ENCODE measurements around the gene ARFGAP3.

ARFGAP3 gene

DNA sequence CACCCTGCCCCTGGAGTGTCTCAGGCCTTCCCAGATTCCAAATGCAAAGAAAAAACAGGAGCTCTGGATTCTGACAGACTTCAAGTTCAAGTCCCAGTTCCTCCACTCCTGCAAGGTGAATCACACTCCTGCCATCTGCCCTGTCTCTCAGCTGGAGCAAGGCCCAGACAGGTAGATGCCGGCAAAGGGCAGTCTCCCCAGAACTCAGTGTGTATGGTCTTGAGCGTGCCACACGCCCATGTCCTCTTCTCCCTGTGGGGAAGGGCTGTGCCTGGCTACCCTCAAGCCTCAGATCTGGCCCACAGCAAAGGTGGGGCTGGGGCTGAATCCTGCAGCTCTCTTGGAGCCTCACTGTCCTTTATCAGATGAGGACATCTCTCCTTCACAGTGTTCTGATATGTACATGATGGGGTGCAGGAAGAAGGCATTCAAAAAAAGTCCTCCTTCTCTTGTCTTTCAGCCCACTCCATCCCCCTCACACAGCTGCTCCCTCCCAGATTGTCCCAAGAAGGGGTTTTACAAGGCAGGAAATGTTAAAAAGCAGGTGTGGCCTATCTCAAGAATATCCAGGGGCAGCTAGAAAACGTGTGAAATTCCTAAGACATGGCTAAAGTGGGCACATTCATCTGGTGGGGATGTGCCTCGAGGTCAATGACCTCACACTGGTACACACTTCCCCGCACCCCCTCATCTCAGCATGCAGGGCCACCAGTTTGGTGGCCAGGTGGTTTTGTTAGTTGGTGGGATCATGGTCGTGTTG, 27.7 kb upstream of the ARFGAP3 start:
- DNase-seq, result no peak

DNA sequence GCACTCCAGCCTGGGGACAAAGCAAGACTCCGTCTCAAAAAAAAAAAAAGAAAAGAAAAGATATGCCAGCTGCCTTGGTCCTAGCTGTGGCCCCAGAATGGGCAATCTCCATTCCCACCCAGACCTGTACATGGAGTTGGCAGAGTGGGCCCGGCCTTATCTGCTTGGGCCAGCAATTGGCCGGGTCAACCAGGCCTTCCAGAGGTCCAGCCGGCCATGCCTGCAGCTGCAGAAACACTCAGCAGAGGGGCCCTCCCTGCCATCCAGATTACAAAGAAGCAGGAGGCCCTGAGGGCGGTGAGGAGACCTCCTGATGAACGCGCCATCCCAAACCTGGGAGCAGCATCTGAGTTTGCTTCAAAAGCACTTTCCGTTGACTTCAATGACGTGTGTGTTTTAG, 26.9 kb upstream of the ARFGAP3 start:
- no peak for DNase-seq

DNA sequence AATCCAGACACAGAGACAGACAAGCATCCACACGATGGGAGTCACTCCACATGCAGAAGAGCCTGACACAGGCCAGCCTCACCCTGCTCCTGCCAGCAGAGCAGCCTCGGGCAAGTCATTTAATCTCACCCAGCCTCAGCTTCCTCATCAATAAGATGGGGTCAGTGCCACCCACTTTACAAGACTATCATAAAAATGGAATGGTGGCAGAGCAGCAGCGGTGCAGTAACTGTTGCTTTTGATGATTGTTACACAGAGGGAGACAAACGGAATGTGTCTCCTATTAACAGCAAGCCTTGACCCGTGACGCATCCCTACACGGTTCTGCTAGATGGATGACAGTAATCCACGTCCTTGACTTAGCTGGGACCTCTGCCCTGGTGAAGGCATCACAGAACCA, 26.0 kb upstream of the ARFGAP3 start:
- no peak for DNase-seq

DNA sequence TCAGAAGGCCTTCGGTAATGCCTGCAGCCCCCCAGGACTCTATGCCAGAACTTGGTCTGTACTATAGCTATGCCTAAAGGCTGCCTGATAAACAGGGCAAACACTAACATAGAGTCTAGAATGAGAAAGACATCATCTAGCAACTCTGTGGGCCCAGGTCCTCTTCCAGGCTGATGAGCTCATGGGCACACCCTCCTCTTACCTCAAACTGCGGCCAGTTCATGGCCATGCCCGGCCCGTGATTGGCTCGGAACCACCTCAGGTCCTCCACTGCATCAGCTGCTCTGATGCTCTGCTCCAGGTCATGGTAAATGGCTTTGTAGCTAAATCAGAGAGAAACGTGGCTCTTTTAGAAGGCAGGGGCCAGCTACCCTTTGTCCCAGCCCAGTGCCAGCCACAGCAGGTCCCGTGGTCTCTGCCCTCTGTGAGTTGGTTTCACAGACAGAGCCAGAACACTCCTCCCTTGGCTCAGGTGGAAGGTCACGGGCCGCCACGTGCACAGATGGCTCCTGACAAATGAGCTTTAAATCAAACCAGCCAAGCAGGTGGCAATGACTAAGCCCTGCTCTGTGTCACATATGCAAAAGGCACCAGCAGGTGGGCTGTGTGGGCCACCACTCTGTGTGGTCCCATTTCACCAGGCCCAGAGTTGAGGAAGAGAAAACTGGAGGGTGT, 25.0 kb upstream of the ARFGAP3 start:
- DNase-seq, result no peak

DNA sequence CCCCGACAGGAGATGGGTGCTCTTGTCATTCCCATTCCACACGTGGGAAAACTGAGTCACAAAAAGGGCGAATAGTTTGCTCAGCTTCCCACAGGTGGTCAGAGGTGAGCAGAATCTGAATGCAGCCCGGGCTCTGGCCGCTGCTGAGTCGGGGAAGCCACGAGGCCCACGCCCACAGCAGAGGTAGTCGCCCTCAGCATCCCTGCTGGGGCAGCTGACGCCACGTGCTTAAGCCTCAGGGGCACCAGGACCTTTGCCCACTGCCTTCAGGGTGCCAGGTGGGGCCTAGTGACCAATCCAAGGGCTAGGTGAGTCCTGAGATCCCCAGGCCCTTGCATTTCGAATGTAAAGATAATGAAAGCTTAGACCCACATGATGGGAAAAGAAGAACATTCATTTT, 24.2 kb upstream of the ARFGAP3 start:
- DNase-seq, result no peak

DNA sequence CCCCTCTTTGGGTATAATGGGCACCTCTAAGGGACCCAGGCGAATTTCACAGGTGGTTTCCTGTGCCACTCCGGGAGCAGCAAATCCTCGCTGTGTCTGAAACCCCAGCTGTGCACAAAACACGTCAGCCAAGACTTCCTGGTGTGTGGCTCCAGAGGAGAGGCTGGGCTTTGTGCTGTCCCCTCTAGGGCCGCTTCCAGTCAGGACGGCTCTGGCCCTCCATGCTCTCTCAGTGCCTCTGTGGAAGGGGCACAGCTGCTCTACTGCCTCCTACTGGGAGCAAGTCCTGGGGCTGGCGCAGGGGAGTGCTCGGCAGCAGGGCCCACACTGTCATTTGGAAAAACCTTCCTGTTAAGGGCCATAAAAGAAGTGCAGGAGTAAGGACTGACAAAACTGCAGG, 23.7 kb upstream of the ARFGAP3 start:
- DNase-seq, result no peak

DNA sequence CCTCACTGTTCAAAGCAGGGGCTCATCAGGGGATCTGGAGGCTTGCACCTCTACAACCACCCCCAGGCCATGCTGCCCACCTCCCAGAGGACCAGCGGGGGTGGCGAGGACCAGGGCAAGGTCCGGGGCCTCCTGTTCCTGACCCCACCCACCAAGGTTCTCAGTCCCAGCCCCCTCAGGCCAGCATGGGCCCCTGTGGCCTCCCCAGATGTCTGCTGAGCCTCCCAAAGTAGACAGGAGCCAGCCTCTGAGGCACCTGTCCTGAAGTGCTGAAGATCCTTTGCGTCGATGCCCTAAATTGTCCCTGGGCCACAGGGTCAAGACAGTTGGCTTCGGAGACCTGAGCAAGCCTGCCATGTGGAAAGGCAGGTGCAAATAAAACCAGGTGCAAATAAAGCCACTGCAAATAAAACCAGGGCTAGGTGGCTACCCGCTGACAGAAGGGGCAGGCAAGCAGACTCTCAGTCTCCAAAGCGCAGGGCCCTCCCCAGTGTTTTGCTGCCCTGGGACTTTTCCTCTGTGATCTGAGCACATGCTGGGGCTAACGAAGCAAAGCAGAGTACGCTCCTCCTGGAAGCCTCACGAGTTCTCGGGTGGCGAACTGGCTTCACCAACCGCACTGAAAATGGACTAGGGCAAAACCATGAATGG, 22.4 kb upstream of the ARFGAP3 start:
- DNase-seq, result no peak

DNA sequence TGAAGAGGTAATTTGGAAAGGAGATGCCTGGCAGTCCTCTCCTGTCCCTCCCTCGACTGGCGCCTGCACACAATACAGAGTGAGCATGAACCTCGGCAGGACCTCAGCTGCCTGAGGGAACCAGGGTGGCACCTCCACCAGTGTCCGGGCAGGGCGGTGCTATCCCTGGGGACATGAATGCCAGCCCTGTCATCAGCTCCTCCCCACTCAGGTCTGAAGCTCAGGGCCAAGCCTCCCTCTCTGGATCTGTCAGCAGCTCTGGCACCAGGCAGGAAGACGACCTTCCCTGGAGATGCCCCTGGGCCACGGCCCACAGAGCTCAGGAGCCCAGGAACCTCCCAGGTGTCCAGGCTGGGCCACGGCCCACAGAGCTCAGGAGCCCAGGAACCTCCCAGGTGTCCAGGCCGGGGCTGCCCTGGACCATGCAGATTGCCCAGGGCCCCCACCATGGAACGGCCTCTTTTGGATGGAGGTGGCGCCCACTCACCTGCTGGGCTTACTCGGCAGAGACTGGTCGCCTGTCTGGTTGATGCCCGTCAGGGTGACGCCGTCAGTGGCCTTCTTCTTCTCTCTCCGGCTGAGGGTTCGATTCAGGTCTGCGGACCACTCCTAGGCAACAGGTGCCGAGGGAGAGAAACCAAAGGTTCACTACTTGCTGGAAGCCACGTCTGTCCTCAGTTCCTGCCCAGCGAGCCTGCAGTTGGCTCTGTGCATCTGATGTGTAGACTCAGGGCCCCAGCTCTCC, 21.7 kb upstream of the ARFGAP3 start:
- no peak for DNase-seq

DNA sequence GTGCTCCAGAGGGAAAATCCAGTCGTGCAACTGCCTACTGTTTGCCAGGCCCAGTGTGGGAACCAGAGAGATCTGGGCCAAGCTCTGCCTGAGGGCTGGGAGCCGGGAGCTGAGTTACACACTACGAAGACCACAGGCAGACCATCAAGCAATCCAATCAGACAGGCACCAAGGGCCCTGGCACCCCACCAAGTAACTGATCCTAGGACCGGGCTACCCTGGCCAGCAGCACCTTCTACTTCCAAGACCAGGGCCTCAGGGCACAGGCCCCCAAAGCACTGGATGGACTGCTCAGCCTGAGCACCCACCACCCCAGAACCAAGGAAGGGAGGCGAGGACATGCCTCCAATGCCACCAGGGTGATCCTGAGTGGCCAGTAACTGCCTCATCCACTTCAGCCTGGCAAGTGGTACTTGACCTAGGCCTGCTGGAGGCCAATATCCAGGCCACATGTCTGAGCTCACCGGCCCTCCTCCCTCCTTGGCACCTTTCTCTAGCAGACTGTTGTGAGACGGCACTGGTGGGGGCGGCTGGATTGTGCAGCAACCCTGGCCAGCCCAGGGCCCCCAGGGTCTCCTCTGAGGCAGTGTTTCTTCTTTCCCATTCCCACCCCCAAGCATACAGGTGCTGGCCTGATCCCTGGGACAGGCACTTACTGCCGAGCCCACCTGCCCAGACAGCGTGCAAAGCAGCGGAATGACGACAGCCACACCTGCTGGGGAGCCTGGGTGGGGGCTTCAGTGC, 20.7 kb upstream of the ARFGAP3 start:
- no peak for DNase-seq

DNA sequence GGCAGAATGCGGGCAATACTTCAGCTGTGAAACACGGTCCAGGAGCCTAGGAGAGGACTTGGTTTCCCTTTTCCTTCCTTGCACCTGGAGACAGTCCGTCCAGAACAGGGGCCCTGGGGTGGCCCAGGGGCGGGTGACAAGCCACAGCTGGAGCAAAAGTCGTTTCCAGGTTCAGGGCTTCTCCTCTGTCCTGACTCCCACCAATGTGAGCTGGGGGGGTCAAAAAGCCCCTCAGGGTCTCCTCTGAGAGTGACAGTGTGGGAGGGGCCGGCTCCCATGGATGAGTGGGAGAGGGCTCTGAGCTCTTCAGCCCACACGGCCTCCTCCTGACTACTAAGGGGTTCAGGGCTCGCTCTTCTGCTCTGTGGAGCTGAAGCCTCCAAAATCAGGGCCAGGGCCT, 20.1 kb upstream of the ARFGAP3 start:
- no peak for DNase-seq

DNA sequence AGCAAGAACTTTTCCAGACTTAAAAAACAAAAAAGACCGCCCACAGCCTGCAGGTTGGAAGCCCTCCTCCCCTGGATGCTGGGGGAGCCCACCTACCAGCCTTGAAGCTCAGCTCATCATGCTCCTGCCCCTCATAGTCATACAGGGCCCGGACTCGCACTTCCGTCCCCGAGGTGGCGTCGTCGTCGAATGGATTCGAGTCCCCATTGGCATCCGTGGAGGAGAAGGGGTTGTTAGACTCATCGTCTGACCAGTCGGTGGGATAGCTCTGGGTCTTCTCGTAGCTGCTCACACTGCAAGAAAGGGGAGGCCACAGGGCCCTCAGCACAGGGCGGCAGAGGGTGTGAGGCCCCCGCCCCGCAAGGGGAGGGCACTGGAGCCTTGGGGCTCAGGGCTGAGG, 19.0 kb upstream of the ARFGAP3 start:
- DNase-seq, result no peak

DNA sequence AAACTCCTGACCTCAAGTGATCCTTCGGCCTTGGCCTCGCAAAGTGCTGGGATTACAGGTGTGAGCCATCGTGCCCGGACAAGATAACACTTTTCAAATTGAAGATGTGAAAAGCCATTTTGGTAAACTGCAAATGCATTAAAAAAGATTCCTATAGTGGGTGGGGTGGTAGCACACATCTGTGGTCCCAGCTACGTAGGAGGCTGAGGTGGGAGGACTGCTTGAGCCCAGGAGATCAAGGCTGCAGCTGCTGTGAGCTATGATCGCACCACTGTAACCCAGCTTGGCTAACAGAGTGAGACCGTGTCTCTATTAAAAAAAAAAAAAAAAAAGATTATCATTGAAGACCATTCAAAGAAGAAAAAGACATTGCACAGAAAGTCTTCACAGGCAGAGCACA, 16.9 kb upstream of the ARFGAP3 start:
- no peak for DNase-seq

DNA sequence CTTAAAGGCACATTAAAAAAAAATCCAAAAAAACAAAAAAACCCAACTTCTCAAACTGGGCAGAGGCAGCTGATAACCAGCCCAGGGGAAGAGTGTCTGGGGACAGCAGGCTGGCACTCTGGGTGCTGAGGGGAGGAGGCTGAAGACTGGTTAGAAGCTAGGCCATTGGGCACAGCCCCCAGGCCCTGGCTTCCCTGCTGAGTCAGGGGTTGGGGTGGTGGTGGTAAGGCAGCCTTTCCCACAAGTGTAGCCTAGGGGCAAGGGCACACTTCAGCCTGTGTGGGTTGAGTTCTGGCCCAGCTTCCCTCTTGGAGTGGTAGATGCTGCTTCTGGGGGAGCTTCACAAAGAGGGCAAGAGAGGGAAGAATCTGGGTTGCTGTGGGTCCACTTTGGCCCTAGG, 16.3 kb upstream of the ARFGAP3 start:
- no peak for DNase-seq

DNA sequence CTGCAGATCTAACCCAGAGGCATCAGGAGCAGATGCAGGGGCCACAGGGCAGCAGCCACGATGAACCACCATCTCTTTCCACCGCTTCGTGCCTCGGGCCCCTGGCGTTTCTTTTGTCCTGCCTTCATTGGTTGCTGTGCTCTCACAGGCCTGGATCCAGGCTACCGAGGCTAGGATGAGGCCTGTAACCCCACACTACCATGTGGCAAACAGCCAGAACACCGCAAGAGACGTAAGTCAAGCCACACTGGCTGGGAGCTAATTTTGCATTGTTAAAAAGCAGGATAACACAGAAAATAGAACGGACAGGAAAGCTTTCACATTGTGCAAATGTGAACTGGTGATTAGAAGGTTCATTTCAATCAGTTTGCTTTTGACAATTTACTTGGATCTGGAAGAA, 15.7 kb upstream of the ARFGAP3 start:
- no peak for DNase-seq

DNA sequence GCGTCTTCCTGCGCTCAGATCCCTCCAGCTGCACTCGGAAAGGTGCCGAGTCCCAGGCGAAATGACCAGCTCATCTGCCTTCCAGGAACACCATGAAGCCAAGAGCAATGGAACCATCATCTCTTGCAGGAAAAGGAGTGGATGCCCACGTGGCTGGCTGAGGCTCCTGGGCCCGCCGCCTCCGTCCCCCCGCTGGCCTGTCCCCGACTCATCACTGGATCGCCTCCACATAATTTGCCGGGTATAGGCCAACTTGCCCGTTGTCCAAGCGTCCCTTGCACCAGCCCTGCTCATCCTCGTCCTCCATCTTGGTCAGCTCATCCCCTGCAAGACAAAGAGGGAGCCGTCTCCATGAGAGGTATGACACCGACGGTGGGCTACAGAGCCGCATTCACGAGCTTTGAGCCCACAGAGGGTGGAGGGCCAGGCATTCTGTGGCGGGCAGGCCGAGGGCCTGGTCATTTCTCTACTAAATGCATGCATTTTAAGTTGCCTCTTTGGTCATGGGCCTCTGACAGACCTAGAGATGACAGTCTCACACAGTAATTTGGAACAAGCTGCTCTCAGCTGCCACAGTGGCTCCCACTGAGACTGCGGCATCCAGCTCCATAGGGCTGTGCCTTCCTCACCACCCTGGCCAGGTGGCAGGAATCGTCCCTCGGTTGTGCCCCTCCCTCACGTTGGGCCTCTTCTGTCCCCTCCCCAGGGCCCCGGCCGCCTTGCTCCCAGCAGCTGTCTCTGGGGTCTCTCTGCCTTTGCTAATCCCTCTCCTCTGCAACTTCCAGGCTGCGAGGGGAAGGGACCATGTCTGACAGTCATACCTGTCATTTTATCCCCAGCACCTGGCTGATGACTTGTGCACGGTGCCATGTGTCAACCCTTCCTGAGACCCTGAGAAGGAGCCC, 14.3 kb upstream of the ARFGAP3 start:
- no peak for DNase-seq

DNA sequence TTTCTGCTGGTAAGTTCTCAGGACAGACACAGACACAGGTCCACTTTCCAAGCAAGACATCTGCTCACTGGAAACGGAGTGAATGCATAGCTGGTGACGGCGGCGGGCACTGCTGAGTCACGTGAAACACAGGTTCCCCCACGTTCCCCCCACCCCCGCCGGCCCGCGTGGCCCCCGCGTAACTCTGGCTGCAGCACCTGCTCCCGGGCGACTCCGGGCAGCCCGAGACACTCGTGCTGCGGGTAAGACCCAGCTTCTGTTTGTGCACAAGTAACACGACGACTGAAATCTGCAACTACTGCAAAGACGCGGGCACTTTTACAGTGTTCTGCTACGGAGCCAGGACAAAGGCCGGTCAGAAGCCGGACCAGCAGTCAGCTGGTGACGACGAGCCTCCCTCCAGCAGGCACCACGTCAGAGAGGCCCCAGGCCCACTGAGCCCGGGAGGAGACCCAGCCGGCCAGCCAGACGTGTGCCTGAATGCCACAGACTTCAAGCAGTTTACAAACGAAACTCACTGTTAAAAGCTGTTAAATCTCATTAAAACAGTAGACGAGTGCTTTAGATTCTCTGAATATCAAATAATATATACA, 12.9 kb upstream of the ARFGAP3 start:
- no peak for DNase-seq

DNA sequence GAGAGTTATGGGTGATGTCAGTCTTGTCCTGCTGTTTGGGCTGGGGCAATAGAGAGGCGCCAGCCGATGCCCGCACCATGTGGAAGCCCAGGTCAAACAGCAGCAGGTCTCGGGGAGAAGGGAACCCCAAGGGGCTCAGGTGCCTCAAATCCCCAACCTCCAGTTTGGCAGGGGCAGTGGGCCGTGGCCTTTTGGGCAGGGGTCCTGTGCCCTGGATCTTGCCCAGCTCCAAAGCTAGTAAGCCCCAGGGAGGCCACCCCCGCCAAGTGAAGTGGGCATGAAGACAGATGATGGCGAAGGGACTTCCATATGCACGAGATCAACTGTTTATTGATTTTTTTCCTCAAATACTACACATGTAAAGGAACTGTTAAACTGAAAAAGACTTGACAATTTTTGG, 12.4 kb upstream of the ARFGAP3 start:
- DNase-seq, result no peak

DNA sequence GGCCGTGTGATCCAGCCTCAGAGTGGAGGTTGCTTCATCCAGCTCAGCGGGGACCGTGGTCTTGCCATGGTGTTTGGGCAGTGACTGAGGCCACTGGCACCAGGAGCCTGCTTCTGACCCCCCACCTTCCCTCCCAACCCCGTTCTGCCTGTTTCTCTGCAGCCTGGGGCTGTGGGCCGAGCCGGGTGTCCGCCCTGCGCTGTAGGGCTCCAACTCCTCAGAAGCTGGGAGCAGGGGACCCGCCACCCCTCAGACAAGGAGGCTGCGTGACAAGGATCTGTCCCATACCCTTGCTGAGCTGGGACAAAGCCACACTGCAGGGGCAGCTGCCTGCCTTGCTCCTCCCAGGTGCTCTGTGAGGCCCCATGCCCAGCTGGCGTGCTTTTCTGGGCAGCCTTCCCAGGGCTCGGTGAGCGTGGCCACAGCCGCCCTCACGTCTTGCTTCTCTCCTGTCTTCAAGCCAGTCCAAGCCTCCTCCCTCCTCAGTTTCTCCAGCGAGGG, 11.7 kb upstream of the ARFGAP3 start:
- no peak for DNase-seq

DNA sequence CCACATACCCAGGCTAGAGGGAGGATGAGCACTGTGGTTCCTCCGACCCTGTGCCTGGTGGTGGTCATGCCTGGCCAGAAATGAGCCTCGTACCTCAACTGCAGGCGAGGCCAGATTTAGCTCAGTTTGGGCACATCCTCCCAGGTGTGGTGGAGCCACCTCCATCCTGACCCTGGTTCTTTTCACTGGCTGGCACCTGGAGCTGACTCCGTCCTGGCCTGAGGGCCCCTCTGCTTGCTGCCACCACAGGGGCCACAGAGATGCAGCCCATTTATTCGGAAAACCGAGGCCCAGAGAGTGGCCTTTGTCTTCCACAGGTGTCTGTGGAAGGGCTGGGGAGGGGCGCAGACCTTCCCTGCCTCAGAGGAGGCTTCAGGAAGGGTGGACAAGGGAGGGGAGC, 9.0 kb upstream of the ARFGAP3 start:
- no peak for DNase-seq

DNA sequence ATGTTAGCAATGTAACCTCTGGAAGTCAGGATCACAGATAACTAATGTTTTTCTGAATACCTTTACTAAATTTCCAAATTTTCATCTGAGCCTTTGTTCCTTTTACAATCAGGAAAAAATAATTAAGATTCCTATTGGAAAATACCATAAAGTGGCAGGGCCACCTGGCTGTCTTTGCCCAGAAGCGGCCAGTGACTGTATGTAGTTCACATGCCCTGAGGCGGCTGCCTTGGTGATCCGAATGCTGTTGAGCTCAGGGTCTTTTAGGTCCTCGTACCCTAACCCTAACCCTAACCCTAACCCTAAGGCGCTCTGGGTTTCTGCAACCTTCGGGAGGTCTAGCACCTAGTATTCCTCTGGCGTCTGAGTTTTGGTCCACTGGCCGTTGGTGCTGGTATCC, 8.5 kb upstream of the ARFGAP3 start:
- DNase-seq, result no peak
